Lower leg skin (tissue), 3 donors: Measurements from ENCODE around the gene MARCHF10.

Experiments
- CTCF ChIP-seq, 3 donors: fragments of 450-650 bp; IDR thresholded peaks; one replicate each; pipeline ENCODE4 v1.5.1; 2016; ENCODE audit warnings: antibody characterized with exemption in 3 of 3, mild to moderate bottlenecking in 3 of 3, moderate library complexity in 2 of 3
- POLR2A ChIP-seq, 2 donors: fragments of 450-650 bp; IDR thresholded peaks; one replicate each; pipeline ENCODE4 v1.6.1; 2016 to 2017; ENCODE audit warnings: antibody characterized with exemption in 2 of 2, mild to moderate bottlenecking in 1 of 2, moderate library complexity in 1 of 2

DNA sequence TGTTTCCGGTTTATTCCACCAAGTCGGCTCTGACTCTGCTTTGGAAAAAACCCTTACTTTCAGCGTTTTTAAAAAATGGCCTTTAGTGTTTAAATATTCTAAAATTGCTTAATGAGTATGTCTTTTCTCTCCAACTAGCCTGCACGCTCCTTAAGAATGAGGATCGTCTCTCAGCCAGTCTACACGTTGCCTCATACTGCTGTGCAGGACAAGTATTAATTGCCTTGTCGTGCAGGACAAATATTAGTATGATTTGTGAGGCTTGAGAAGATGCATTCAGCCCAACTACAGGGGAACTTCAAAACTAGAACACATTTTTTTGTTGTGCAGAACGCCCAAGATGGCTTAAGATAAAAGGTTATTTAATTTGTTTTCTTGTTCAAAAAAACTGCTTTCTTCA is 61.2 kb downstream of the MARCHF10 start:
- TF ChIP-seq CTCF (IDR thresholded peaks at IDR 0.05) (no peak), POLR2A (IDR thresholded peaks at IDR 0.05) (no peak)
